Immature natural killer cell (primary cell): ENCODE results near the gene SP6. TPM values are rescaled to one million over a fixed set of nuclear protein-coding genes. Genes with fewer than 3 reads are reported as not detected.

Experiments
- DNase-seq, 3 donors: peaks; one replicate each; pipeline ENCODE4 v3.0.0; 2022; ENCODE audit warnings: mixed read lengths in 1 of 3
- H3K27ac Mint-ChIP-seq, 6 donors: one replicate each; pipeline ENCODE4 v1.8.0; 2020; ENCODE audit warnings: mixed read lengths in 6 of 6, mild to moderate bottlenecking in 5 of 6, inconsistent platforms in 4 of 6, moderate library complexity in 3 of 6
- H3K27me3 Mint-ChIP-seq, 3 donors: one replicate each; pipeline ENCODE4 v1.8.0; 2020 to 2021; ENCODE audit warnings: low read depth in 3 of 3, mild to moderate bottlenecking in 3 of 3, mixed read lengths in 3 of 3, moderate library complexity in 3 of 3, inconsistent platforms in 1 of 3
- H3K36me3 Mint-ChIP-seq, 3 donors: one replicate each; pipeline ENCODE4 v1.8.0; 2020; ENCODE audit warnings: mixed read lengths in 3 of 3, inconsistent platforms in 2 of 3, mild to moderate bottlenecking in 2 of 3
- H3K4me1 Mint-ChIP-seq, 2 donors: one replicate each; pipeline ENCODE4 v1.8.0; 2020; ENCODE audit warnings: inconsistent platforms in 2 of 2, mild to moderate bottlenecking in 2 of 2, mixed read lengths in 2 of 2, moderate library complexity in 1 of 2
- H3K4me3 Mint-ChIP-seq, 5 donors: one replicate each; pipeline ENCODE4 v1.8.0; 2020; ENCODE audit warnings: mild to moderate bottlenecking in 5 of 5, mixed read lengths in 5 of 5, inconsistent platforms in 3 of 5, moderate library complexity in 3 of 5
- H3K9me3 Mint-ChIP-seq, 6 donors: one replicate each; pipeline ENCODE4 v1.8.0; 2020; ENCODE audit warnings: mild to moderate bottlenecking in 6 of 6, mixed read lengths in 6 of 6, inconsistent platforms in 4 of 6, moderate library complexity in 3 of 6
- polyA plus RNA-seq, 3 donors: library from polyadenylated mRNA; unstranded; fragments of 300-500 nt; fragmentation: Illumina TruSeq; gene quantifications; one replicate each; pipeline ENCODE4 v1.2.3, GENCODE V29; 2021

The SP6 gene
- polyA plus RNA-seq, 3 donors from 2014 or later, result not detected

- H3K4me3 Mint-ChIP-seq, result no peak overlapping the region
- H3K27ac Mint-ChIP-seq, result no peak overlapping the region
- H3K4me1 Mint-ChIP-seq, result peaks cover 25 to 28% of the 10 kb centered on the region in 2 donors
- H3K27me3 Mint-ChIP-seq, result peaks cover 0 to 5% (median 3%) of the 10 kb centered on the region in 3 donors
- H3K9me3 Mint-ChIP-seq, result no peaks in the 10 kb centered on the region
- peaks cover 17 to 49% (median 27%) of the 10 kb centered on the region in 3 donors for H3K36me3 Mint-ChIP-seq
- DNase-seq, result no peak
Observed at GRCh38 chr17:47813512-47814031, 37.4 kb downstream of the SP6 start.

DNA sequence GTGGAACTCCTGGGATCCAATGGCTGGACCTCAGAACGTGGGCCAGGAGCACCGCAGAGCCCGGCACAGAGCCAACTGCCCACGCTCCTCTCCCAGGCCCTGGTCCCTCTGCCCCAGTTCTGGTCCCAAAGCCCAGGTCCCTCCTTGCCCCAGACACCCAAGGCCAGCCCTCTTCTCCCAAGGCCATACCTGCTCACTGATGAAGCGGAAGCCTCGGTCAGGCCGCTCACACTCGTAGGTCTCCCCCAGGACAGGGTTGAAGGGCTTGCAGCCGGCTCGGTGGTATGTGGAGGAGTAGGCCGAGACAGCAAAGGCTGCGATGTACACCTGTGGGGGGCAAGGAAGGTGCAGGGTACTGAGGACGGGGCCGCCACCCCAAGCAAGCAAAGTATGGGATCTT is 37.9 kb downstream of the SP6 start:
- H3K4me1 Mint-ChIP-seq, result peaks cover 25 to 28% of the 10 kb centered on the region in 2 donors
- peaks cover 0 to 5% (median 3%) of the 10 kb centered on the region in 3 donors for H3K27me3 Mint-ChIP-seq
- peaks cover 17 to 51% (median 27%) of the 10 kb centered on the region in 3 donors for H3K36me3 Mint-ChIP-seq
- H3K4me3 Mint-ChIP-seq, result no peak overlapping the region
- no peaks in the 10 kb centered on the region for H3K9me3 Mint-ChIP-seq
- peak overlapping the region in 4 of 6 donors; percentile 30 to 89 (median 66) for H3K27ac Mint-ChIP-seq
- no peak for DNase-seq

DNA sequence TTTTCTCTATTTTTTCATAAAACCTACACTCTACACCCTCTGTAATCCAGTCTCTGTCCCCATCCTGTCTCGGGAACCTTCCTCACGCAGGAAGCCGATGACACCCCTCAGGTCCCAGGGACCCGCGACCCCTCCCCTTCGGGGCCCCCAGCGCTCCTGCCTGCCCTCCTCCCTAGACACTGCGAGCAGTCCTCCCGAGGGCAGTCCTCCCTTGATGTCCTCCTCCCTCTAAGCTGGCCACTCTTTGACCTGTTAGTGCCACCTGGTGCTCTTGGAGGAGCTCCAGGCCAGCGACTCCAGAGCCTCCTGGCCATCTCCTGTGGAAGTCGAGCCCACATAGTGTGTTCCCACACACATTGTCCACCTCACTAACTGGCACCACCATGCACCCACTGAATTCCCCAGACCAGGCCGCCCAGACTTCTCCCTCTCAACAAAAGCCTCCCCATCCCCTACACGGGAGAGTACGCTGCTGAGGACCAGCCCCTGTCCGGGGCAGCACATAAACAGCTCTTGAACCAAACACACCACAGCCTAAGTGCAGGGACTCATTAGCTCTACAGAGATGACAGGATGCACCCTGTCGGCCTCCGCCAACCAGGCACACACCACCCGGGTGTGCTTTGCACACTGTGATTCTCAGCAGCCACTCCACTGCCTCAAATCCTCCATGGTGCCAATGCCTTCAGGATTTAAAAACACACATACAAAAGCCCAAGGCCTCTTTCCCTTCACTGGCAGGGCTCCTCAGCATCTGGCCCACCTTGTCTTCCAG is 38.6 kb downstream of the SP6 start:
- peaks cover 18 to 48% (median 27%) of the 10 kb centered on the region in 3 donors for H3K36me3 Mint-ChIP-seq
- no peak for DNase-seq
- H3K9me3 Mint-ChIP-seq, result no peaks in the 10 kb centered on the region
- peaks cover 25 to 28% of the 10 kb centered on the region in 2 donors for H3K4me1 Mint-ChIP-seq
- peaks cover 0 to 5% (median 3%) of the 10 kb centered on the region in 3 donors for H3K27me3 Mint-ChIP-seq
- H3K27ac Mint-ChIP-seq, result peak overlapping the region; percentile 62 to 94 (median 83)
- no peak overlapping the region for H3K4me3 Mint-ChIP-seq

DNA sequence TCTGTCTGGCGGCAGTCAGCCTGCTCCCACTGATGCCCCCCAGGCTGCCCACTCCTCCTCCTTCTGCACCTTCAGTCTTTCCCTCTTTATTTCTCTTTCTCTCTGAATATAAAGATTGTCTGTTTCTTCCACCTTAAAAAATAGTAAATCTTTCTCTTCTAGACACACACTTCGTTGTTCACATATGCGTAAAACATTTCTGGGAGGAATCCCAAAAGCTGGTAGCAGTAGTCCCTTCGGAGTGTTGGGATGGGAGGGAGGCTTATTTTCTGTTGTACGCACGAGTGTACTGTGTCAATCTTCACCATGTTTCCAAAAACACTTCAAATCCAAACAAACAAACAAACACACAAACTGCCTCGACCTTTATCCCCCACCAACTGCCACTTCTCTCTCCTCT is 39.3 kb downstream of the SP6 start:
- H3K4me3 Mint-ChIP-seq, result no peak overlapping the region
- peaks cover 22 to 49% (median 31%) of the 10 kb centered on the region in 3 donors for H3K36me3 Mint-ChIP-seq
- H3K27me3 Mint-ChIP-seq, result peaks cover 0 to 5% (median 3%) of the 10 kb centered on the region in 3 donors
- DNase-seq, result no peak
- H3K9me3 Mint-ChIP-seq, result no peaks in the 10 kb centered on the region
- H3K27ac Mint-ChIP-seq, result peak overlapping the region; percentile 71 to 94 (median 86)
- H3K4me1 Mint-ChIP-seq, result peaks cover 23 to 28% of the 10 kb centered on the region in 2 donors

DNA sequence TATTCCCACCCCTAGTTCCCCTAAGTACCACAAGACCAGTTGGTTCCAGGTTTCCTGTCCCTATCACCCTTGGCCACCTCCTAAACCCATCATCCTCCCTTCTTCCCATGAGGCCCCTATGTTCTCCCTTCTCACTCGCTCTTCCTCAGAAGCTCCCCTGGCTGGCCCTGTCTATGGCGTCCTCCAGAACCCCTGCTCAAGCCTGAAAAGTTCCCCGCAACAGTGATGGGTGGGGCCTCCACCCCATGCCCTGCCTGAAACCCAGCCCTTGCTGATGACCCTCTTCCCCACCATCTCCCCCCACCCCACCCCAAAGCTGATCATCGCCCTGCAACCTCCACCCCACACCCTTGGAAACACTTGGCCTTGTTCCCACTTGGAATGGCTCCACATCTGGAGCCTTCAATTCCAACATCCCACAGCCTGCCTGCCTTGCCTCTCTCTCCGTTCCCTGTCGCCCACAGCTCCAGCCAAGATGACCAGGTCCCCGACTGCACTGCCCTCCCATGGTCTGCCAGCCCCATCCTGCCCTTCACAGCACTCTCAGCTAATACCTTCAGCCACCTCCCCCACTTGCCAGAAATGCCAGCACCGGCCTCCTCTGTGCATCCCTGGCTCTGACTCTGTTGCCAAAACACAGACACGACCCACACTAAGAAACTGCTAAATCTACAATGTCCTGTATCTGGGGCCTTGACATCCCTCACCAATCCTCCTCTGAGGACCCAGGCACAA is 39.9 kb downstream of the SP6 start:
- Mint-ChIP-seq H3K4me3 (no peak overlapping the region), H3K27me3 (peaks cover 0 to 5% (median 3%) of the 10 kb centered on the region in 3 donors), H3K4me1 (peaks cover 23 to 28% of the 10 kb centered on the region in 2 donors), H3K27ac (peak overlapping the region; percentile 71 to 94 (median 88)), H3K9me3 (no peaks in the 10 kb centered on the region), H3K36me3 (peaks cover 22 to 48% (median 31%) of the 10 kb centered on the region in 3 donors)
- no peak for DNase-seq

DNA sequence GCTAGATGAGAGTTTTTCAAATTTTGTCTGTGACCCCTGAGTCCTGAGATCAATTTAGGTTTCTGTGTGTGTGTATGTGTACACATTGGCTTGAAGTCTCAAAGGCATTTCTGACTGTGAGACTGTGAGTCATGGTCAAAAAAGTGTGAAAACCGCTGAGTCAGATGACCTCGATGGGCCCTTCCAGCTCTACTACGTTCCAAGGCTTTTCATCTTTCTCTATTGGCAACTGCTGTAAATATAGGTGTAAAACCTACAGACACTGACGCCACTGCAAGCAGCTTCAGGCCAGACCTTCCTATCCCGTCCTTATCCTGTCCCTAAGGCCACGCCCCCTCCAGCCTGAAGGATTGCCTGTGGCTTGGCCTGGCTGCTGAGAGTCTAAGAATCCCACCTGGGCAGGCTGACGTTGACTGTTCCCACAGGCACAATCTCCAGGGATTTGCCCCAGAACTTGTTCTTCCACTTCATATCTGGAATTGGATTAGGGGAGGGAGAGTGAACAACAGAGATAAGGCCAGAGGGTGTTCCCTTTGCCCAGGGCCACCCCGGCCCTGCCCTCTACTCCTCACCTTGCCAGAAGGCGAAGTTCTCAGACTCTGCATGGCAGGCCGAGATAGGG is 40.7 kb downstream of the SP6 start:
- Mint-ChIP-seq H3K36me3 (peaks cover 22 to 46% (median 31%) of the 10 kb centered on the region in 3 donors), H3K4me3 (peak overlapping the region in 2 of 5 donors; percentile 3 to 39), H3K9me3 (no peaks in the 10 kb centered on the region), H3K4me1 (peaks cover 23 to 28% of the 10 kb centered on the region in 2 donors), H3K27me3 (peaks cover 0 to 5% (median 3%) of the 10 kb centered on the region in 3 donors), H3K27ac (peak overlapping the region; percentile 76 to 94 (median 86))
- DNase-seq, result peak; percentile 43 to 77 (median 53)

- DNase-seq, result no peak
- Mint-ChIP-seq H3K4me3 (no peak overlapping the region), H3K27me3 (peaks cover 0 to 5% (median 3%) of the 10 kb centered on the region in 3 donors), H3K9me3 (no peaks in the 10 kb centered on the region), H3K36me3 (peaks cover 22 to 43% (median 31%) of the 10 kb centered on the region in 3 donors), H3K27ac (peak overlapping the region in 1 of 6 donors; percentile 69), H3K4me1 (peaks cover 23 to 28% of the 10 kb centered on the region in 2 donors)
Observed at GRCh38 chr17:47808830-47809480, 42.0 kb downstream of the SP6 start.

- no peak overlapping the region for H3K4me3 Mint-ChIP-seq
- H3K27me3 Mint-ChIP-seq, result peaks cover 0 to 5% (median 3%) of the 10 kb centered on the region in 3 donors
- H3K9me3 Mint-ChIP-seq, result no peaks in the 10 kb centered on the region
- H3K4me1 Mint-ChIP-seq, result peaks cover 23 to 28% of the 10 kb centered on the region in 2 donors
- peak overlapping the region in 1 of 6 donors; percentile 71 for H3K27ac Mint-ChIP-seq
- H3K36me3 Mint-ChIP-seq, result peaks cover 22 to 43% (median 31%) of the 10 kb centered on the region in 3 donors
- DNase-seq, result no peak
Observed at GRCh38 chr17:47808036-47808829, 42.7 kb downstream of the SP6 start.

DNA sequence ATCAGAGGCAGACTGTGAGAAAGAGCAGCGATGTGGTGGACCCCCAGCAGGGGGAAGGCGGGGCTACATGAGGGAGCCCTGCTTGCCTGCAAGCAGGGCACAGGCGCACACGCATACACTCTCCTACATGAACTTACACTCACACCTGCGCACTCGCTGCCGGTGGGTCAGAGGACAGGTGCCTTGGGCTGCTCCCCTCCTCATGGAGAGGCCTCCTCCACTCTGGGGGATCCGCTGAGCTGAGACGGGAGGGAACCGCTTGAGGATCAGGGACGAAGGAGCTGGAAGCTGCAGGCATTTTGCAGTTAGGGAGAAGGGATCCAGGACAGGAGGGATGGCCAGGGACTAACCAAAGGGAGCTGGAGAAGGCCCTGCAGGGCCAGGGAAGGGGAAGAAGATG is 43.5 kb downstream of the SP6 start:
- peak overlapping the region in 1 of 6 donors; percentile 81 for H3K27ac Mint-ChIP-seq
- H3K4me3 Mint-ChIP-seq, result no peak overlapping the region
- DNase-seq, result no peak
- H3K27me3 Mint-ChIP-seq, result peaks cover 0 to 4% (median 3%) of the 10 kb centered on the region in 3 donors
- peaks cover 16 to 39% (median 23%) of the 10 kb centered on the region in 3 donors for H3K36me3 Mint-ChIP-seq
- H3K9me3 Mint-ChIP-seq, result no peaks in the 10 kb centered on the region
- H3K4me1 Mint-ChIP-seq, result peaks cover 20 to 23% of the 10 kb centered on the region in 2 donors

DNA sequence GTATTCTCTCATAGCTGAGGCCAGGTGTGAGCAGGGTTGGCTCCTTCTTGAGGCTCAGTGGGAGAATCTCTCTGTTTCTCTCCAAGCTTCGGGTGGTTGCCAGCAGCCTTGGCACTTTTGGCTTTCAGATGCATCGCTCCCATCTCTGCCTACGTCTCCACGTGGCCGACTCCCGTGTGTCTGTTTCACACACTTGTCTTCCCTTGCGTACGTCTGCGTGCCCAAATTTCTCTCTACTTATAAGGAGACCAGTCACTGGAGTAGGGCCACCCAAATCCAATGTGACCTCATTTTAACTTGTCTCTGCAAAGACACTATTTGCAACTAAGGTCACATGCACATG is 44.1 kb downstream of the SP6 start:
- Mint-ChIP-seq H3K4me1 (peaks cover 18 to 20% of the 10 kb centered on the region in 2 donors), H3K9me3 (no peaks in the 10 kb centered on the region), H3K4me3 (no peak overlapping the region), H3K27ac (peak overlapping the region in 4 of 6 donors; percentile 28 to 81 (median 55)), H3K36me3 (peaks cover 15 to 34% (median 21%) of the 10 kb centered on the region in 3 donors), H3K27me3 (peaks cover under 1 to 4% (median 3%) of the 10 kb centered on the region in 3 donors)
- no peak for DNase-seq

- Mint-ChIP-seq H3K36me3 (peaks cover 15 to 28% (median 15%) of the 10 kb centered on the region in 3 donors), H3K9me3 (no peaks in the 10 kb centered on the region), H3K27me3 (peaks cover 3 to 5% (median 4%) of the 10 kb centered on the region in 3 donors), H3K4me3 (no peak overlapping the region), H3K4me1 (peaks cover 14% of the 10 kb centered on the region in 2 donors), H3K27ac (peak overlapping the region in 3 of 6 donors; percentile 28 to 46 (median 35))
- no peak for DNase-seq
Observed at GRCh38 chr17:47806026-47806912, 44.7 kb downstream of the SP6 start.
